ENCODE measurements around the gene SEPTIN5.

DNA sequence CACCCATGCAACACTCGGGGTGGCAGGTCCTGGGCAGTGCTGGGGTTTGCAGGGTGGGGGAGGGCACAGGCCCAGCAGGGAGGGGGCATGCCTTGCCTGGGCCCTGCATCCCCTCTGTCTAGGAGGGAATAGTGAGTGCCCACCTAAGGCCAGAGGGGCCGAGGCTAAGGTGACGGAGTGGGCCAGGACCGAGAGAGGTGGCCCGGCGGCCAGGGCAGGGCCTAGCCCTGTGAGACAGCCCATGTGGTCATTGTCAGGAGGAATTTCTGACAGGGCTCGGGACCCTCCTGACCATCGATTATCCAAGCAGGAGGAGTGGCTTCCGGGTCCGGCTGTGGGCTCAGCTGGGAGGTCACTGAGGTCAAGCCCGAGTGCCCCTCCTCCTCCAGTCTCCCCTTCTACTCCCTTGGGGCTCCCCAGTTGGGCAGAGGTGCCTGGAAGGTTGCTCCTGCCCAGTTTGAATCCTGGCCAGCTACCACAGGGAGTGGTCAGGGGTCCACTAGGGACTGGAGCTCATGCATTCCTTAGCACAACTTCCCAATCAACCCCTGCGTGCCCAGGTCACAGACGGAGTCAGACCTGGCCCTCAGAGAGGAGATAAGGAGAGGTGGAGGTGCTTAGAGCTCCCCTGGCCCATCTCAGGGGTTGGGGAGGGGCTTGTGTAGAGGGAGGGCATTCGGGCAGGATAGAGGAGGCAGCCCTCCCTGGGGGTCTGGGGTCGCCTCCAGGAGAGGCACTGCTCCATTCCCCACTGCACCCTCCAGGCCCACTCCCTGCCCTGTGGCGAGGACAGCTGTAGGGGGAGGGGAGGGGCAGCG, 23.8 kb downstream of the SEPTIN5 start:
- TF ChIP-seq POLR2AphosphoS5 (IDR thresholded peaks at IDR 0.05; ENCODE audit: control insufficient read depth, insufficient read depth, low read depth, low read length) (no peak), EZH2 (IDR thresholded peaks at IDR 0.05; ENCODE audit: borderline replicate concordance, low read depth, low read length) (no peak), YY1 (IDR thresholded peaks at IDR 0.05; ENCODE audit: borderline replicate concordance in 1 of 3, control insufficient read depth in 1 of 3, extremely low read depth in 1 of 3, insufficient read depth in 3 of 3, insufficient read length in 1 of 3, insufficient replicate concordance in 2 of 3, low read depth in 1 of 3, low read length in 2 of 3) (no peak), CREB5 (CRISPR knock-in tag; IDR thresholded peaks at IDR 0.05) (no peak), ZNF274 (IDR thresholded peaks at IDR 0.05; ENCODE audit: borderline replicate concordance, low read depth, low read length) (no peak), HNRNPUL1 (IDR thresholded peaks at IDR 0.05; ENCODE audit: low read length) (no peak), GTF2F1 (IDR thresholded peaks at IDR 0.05; ENCODE audit: low read depth, low read length) (no peak), ZNF592 (IDR thresholded peaks at IDR 0.05) (no peak), NUFIP1 (IDR thresholded peaks at IDR 0.05; ENCODE audit: partially characterized antibody) (no peak), POLR2A (conservative IDR thresholded peaks at IDR 0.05) (no peak), ZBTB1 (CRISPR knock-in tag; IDR thresholded peaks at IDR 0.05; ENCODE audit: borderline replicate concordance, low read depth) (no peak)
- TF ChIP-seq, protein P1, sequence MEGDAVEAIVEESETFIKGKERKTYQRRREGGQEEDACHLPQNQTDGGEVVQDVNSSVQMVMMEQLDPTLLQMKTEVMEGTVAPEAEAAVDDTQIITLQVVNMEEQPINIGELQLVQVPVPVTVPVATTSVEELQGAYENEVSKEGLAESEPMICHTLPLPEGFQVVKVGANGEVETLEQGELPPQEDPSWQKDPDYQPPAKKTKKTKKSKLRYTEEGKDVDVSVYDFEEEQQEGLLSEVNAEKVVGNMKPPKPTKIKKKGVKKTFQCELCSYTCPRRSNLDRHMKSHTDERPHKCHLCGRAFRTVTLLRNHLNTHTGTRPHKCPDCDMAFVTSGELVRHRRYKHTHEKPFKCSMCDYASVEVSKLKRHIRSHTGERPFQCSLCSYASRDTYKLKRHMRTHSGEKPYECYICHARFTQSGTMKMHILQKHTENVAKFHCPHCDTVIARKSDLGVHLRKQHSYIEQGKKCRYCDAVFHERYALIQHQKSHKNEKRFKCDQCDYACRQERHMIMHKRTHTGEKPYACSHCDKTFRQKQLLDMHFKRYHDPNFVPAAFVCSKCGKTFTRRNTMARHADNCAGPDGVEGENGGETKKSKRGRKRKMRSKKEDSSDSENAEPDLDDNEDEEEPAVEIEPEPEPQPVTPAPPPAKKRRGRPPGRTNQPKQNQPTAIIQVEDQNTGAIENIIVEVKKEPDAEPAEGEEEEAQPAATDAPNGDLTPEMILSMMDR (IDR thresholded peaks at IDR 0.05 in 2 of 3, conservative IDR thresholded peaks at IDR 0.05 in 1 of 3; ENCODE audit: insufficient read depth in 2 of 3, low read depth in 1 of 3, low read length in 3 of 3): no peak
- TF ChIP-seq, protein P2, sequence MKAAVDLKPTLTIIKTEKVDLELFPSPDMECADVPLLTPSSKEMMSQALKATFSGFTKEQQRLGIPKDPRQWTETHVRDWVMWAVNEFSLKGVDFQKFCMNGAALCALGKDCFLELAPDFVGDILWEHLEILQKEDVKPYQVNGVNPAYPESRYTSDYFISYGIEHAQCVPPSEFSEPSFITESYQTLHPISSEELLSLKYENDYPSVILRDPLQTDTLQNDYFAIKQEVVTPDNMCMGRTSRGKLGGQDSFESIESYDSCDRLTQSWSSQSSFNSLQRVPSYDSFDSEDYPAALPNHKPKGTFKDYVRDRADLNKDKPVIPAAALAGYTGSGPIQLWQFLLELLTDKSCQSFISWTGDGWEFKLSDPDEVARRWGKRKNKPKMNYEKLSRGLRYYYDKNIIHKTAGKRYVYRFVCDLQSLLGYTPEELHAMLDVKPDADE (conservative IDR thresholded peaks at IDR 0.05; ENCODE audit: control insufficient read depth, low read depth, low read length): no peak
